Stimulated activated naive B cell treated with anti-CD40 and anti-IgM and Interleukin-4, amounts not matched to agents 10 μg/mL and 1 μg/mL and 100 μg/mL, for 72 hours (primary cell): Measurements from ENCODE around the gene MGMT.
"Not testable (repeated sequence)": the region's sequence is repeated elsewhere in the genome, so short reads cannot be mapped to it uniquely, and the experiment has no call there.

Experiments used
- ATAC-seq, 2 donors: fragments of 150-1000 bp; cut with Tn5 transposase; replicated peaks; 2 replicates each; pipeline ENCODE4 v1.10.0; 2021; ENCODE audit warnings: moderate library complexity in 1 of 2
- DNase-seq: peaks from one replicate; pipeline ENCODE4 v3.0.0; 2021
- H3K27ac Mint-ChIP-seq: one replicate; pipeline ENCODE4 v1.8.0; 2022; ENCODE audit warnings: mild to moderate bottlenecking, mixed read lengths
- H3K27me3 Mint-ChIP-seq, 2 donors: one replicate each; pipeline ENCODE4 v1.8.0; 2022; ENCODE audit warnings: mixed read lengths in 2 of 2
- H3K36me3 Mint-ChIP-seq, 2 donors: one replicate each; pipeline ENCODE4 v1.8.0; 2022; ENCODE audit warnings: mixed read lengths in 2 of 2, mild to moderate bottlenecking in 1 of 2
- H3K4me1 Mint-ChIP-seq, 2 donors: one replicate each; pipeline ENCODE4 v1.8.0; 2022; ENCODE audit warnings: mixed read lengths in 2 of 2, mild to moderate bottlenecking in 1 of 2
- H3K4me3 Mint-ChIP-seq, 2 donors: one replicate each; pipeline ENCODE4 v1.8.0; 2022; ENCODE audit warnings: mild to moderate bottlenecking in 2 of 2, mixed read lengths in 2 of 2, moderate library complexity in 1 of 2
- H3K9me3 Mint-ChIP-seq, 2 donors: one replicate each; pipeline ENCODE4 v1.8.0; 2022; ENCODE audit warnings: mixed read lengths in 2 of 2, mild to moderate bottlenecking in 1 of 2

MGMT gene

GRCh38 chr10:129466703-129467358 is at the start of gene MGMT:
MGMT (plus strand) TSS chr10:129467241.
- peak; percentile 91 for DNase-seq
- peak within 1 kb of the TSS; percentile 90 for H3K27ac Mint-ChIP-seq
- H3K4me3 Mint-ChIP-seq, result peak within 1 kb of the TSS; percentile 82 to 91
- no peaks in the 10 kb centered on the region for H3K9me3 Mint-ChIP-seq
- peak; percentile 95 to 96 for ATAC-seq
- peaks cover 10 to 31% of the 10 kb centered on the region in 2 donors for H3K4me1 Mint-ChIP-seq
- H3K36me3 Mint-ChIP-seq, result peaks cover 5 to 9% of the 10 kb centered on the region in 2 donors
- peaks cover 0 to 5% of the 10 kb centered on the region in 2 donors for H3K27me3 Mint-ChIP-seq

GRCh38 chr10:129417870-129418269 is 49.2 kb upstream of the MGMT start:
- no peaks in the 10 kb centered on the region for H3K4me1 Mint-ChIP-seq
- DNase-seq, result no peak
- no peak overlapping the region for H3K4me3 Mint-ChIP-seq
- H3K27me3 Mint-ChIP-seq, result peaks cover 0 to 7% of the 10 kb centered on the region in 2 donors
- no peak for ATAC-seq
- no peaks in the 10 kb centered on the region for H3K36me3 Mint-ChIP-seq
- H3K27ac Mint-ChIP-seq, result no peak overlapping the region
- no peaks in the 10 kb centered on the region for H3K9me3 Mint-ChIP-seq

DNA sequence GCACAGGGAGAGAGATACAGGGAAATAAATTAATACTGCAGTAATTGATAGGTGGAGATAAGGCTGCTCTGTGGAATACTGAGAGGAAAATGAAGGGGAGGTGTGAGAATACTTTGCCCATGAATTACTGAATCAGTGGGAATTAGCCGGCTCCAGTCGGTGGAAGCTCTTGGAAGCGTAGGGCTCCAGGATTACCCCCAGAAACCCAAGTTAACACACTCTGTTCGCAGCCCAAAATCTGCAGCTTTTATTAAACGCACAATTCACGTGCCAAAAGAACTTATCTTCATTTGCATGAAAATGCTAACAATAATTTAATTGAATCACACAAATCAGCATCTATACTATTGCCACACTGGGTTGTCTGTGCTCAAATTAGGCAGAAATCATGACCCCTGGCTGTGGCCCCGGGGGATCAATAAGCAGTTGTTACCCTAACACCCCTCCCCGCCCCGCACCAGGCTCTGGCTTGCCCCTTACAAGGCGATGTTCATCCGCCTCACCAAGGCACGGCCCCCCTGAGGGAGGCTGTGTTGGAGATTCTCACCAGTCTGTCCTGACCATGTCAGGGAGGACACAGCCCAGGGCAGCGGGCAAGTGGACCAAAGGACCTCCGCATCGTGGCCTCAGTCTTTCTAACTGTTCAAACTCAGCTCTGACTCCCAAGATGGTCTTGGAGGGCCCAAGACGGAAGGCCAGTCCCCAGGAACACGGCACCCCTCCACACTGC is 48.4 kb upstream of the MGMT start:
- H3K27me3 Mint-ChIP-seq, result peaks cover 0 to 8% of the 10 kb centered on the region in 2 donors

GRCh38 chr10:129419397-129419796 is 47.6 kb upstream of the MGMT start:
- peaks cover 0 to 8% of the 10 kb centered on the region in 2 donors for H3K27me3 Mint-ChIP-seq
- ATAC-seq (no peak), DNase-seq (no peak)
- H3K9me3 Mint-ChIP-seq, result no peaks in the 10 kb centered on the region
- no peak overlapping the region for H3K27ac Mint-ChIP-seq
- no peak overlapping the region for H3K4me3 Mint-ChIP-seq
- H3K4me1 Mint-ChIP-seq, result no peaks in the 10 kb centered on the region
- H3K36me3 Mint-ChIP-seq, result no peaks in the 10 kb centered on the region

More for the DNA sequence above, 48.4 kb upstream of the MGMT start:
- Mint-ChIP-seq H3K36me3 (no peaks in the 10 kb centered on the region), H3K9me3 (no peaks in the 10 kb centered on the region), H3K4me3 (no peak overlapping the region), H3K27ac (no peak overlapping the region), H3K4me1 (no peaks in the 10 kb centered on the region)
- DNase-seq (no peak), ATAC-seq (no peak)

GRCh38 chr10:129421399-129422010 is 45.5 kb upstream of the MGMT start:
- H3K4me3 Mint-ChIP-seq, result no peak overlapping the region
- no peak for ATAC-seq
- no peak for DNase-seq
- peaks cover 0 to 2% of the 10 kb centered on the region in 2 donors for H3K4me1 Mint-ChIP-seq
- no peak overlapping the region for H3K27ac Mint-ChIP-seq
- H3K9me3 Mint-ChIP-seq, result no peaks in the 10 kb centered on the region
- no peaks in the 10 kb centered on the region for H3K36me3 Mint-ChIP-seq
- H3K27me3 Mint-ChIP-seq, result peaks cover 0 to 22% of the 10 kb centered on the region in 2 donors

GRCh38 chr10:129424978-129425377 is 42.1 kb upstream of the MGMT start:
- Mint-ChIP-seq H3K36me3 (no peaks in the 10 kb centered on the region), H3K9me3 (no peaks in the 10 kb centered on the region), H3K27ac (no peak overlapping the region), H3K27me3 (peaks cover 0 to 22% of the 10 kb centered on the region in 2 donors), H3K4me1 (peaks cover 0 to 2% of the 10 kb centered on the region in 2 donors), H3K4me3 (no peak overlapping the region)
- no peak for DNase-seq
- ATAC-seq, result no peak

GRCh38 chr10:129426606-129427005 is 40.4 kb upstream of the MGMT start:
- ATAC-seq (no peak), DNase-seq (no peak)
- Mint-ChIP-seq H3K27me3 (peaks cover 0 to 21% of the 10 kb centered on the region in 2 donors), H3K36me3 (no peaks in the 10 kb centered on the region), H3K4me1 (peaks cover 0 to 2% of the 10 kb centered on the region in 2 donors), H3K9me3 (no peaks in the 10 kb centered on the region), H3K27ac (no peak overlapping the region), H3K4me3 (no peak overlapping the region)

DNA sequence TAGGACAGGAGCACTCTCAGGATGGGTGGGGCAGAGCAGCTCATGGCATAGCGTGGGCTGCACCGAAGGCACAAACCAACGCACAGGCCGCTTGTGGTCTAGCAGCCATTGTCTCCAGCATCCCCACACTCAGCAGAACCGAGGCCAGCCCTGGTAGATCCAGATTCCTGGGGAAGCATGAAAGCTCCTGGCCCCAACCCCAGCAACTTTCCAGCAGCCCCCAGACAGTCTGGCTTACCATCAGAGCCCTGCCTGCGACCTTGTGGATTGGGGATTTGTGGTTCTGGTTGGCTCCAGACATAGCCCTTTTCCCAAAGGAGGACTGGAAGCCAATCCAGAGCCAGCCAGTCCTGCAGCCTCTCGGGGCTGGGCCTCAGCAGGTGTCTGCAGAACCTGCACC is 33.8 kb upstream of the MGMT start:
- Mint-ChIP-seq H3K36me3 (no peaks in the 10 kb centered on the region), H3K4me1 (no peaks in the 10 kb centered on the region), H3K4me3 (no peak overlapping the region), H3K27me3 (peaks cover 4% of the 10 kb centered on the region in 2 donors), H3K27ac (no peak overlapping the region), H3K9me3 (no peaks in the 10 kb centered on the region)
- ATAC-seq, result no peak
- DNase-seq, result no peak

GRCh38 chr10:129435724-129436123 is 31.3 kb upstream of the MGMT start:
- H3K4me1 Mint-ChIP-seq, ATAC-seq, H3K36me3 Mint-ChIP-seq, H3K9me3 Mint-ChIP-seq, H3K27ac Mint-ChIP-seq, H3K4me3 Mint-ChIP-seq, DNase-seq: not testable (repeated sequence)
- peaks cover 13 to 14% of the 10 kb centered on the region in 2 donors for H3K27me3 Mint-ChIP-seq

DNA sequence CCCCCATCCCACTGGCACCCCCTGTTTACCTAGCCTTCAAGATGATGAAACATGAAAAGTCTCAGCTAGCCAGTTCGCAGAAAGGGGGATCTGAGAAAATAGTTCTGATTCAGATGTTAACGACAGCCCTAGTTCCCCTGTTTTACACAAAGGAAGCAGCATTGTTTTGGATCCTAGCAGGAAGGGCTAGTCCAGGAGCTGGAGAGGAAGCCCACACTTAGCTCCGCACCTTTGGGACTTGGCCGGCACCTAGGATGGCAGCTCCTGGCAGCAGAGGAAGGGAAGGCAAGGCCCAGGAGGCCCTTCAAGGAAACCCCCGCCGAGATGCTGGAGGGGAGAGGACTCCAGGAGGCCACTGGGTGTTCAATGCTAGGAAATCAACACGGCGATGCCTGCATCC is 29.0 kb upstream of the MGMT start:
- H3K27ac Mint-ChIP-seq, result no peak overlapping the region
- DNase-seq (no peak), ATAC-seq (no peak)
- no peaks in the 10 kb centered on the region for H3K9me3 Mint-ChIP-seq
- no peaks in the 10 kb centered on the region for H3K4me1 Mint-ChIP-seq
- peaks cover 14 to 15% of the 10 kb centered on the region in 2 donors for H3K27me3 Mint-ChIP-seq
- no peaks in the 10 kb centered on the region for H3K36me3 Mint-ChIP-seq
- H3K4me3 Mint-ChIP-seq, result no peak overlapping the region

GRCh38 chr10:129440247-129440646 is 26.8 kb upstream of the MGMT start:
- H3K27me3 Mint-ChIP-seq, result peaks cover 10 to 14% of the 10 kb centered on the region in 2 donors
- DNase-seq (no peak), ATAC-seq (no peak)
- H3K36me3 Mint-ChIP-seq, result no peaks in the 10 kb centered on the region
- H3K4me3 Mint-ChIP-seq, result no peak overlapping the region
- no peaks in the 10 kb centered on the region for H3K9me3 Mint-ChIP-seq
- H3K27ac Mint-ChIP-seq, result no peak overlapping the region
- no peaks in the 10 kb centered on the region for H3K4me1 Mint-ChIP-seq

DNA sequence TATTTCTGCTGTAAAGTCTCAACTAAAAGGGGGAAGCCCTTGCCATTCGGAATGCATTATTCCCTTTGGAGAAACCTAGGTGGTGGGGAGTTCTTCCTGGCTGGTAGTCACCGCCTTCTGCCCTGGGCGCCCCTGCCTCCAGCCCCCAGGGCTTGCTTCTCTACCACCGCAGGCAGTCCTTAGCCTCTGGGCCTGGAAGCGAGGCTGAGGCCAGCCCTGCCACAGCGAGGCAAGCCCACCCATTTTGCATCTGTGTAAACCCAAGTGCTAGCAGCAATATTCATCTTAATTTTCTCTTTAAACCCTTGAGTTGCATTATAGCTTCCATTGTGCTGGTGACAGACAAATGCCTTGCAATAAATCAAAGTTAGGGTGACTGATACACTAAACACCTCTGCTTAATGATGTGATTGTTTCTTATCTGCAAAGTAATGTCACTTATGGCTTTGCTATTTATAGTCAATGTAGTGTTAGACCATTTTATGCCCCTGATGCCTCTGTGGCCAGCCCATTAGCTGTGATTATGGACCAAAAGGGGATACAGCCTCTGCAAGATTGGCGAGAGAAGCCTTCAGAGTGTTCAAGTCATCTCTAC is 26.2 kb upstream of the MGMT start:
- DNase-seq (no peak), ATAC-seq (no peak)
- Mint-ChIP-seq H3K27me3 (peaks cover 10 to 14% of the 10 kb centered on the region in 2 donors), H3K27ac (no peak overlapping the region), H3K9me3 (no peaks in the 10 kb centered on the region), H3K4me3 (no peak overlapping the region), H3K36me3 (no peaks in the 10 kb centered on the region), H3K4me1 (no peaks in the 10 kb centered on the region)

DNA sequence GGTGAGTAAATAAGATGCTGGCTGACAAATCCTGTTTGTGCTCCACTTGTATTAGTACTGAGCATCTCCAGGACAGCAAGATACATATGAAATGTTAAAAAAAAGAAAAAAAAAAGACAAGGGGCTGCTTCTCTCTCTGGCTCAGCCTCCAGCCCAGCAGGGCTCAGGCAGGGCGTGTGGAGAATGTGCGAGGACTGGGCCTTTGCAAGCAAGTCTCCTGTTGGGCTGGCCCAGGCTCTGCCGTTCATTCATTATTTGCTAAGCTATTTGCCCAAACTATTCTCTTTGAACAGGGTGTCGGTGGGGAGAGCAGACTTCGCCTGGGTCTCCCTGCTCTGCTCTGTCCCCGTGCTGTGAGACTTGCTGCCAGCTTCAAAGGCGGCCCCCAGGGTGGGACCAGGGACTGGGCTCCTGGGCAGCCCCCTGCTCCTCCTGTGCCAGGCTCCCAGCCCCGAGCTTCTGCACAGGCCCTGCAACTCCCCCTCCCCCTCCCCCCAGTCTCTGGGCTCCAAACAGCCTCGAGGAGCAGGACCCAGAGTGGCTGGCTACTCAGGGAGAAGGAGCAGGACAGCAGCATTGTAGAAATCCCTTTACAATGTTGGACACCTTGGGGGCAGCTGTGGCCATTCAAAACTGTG is 25.6 kb upstream of the MGMT start:
- H3K27me3 Mint-ChIP-seq, result peaks cover 10 to 14% of the 10 kb centered on the region in 2 donors
- DNase-seq (no peak), ATAC-seq (no peak)
- no peaks in the 10 kb centered on the region for H3K4me1 Mint-ChIP-seq
- no peak overlapping the region for H3K27ac Mint-ChIP-seq
- H3K4me3 Mint-ChIP-seq, result no peak overlapping the region
- H3K36me3 Mint-ChIP-seq, result no peaks in the 10 kb centered on the region
- no peaks in the 10 kb centered on the region for H3K9me3 Mint-ChIP-seq

DNA sequence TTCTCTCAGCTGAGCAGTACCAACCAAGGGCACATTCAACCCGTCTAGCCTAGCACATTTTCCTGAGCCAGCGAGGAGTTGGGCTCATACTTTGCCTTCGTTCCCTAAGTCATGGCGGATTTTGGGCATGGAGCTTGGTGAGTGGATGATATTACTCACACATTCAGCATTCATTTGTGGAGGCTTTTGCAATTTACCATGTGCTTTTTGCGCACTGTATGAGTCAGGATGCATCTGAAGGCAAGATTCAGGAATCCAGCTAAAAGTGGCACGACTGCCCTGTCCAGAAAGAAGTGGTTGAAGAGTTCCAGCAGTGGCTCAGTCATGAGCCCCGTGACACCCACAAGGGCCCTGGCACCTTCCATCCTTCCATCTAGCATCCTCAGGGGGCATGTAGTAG is 24.2 kb upstream of the MGMT start:
- no peak overlapping the region for H3K4me3 Mint-ChIP-seq
- H3K4me1 Mint-ChIP-seq, result no peaks in the 10 kb centered on the region
- no peak overlapping the region for H3K27ac Mint-ChIP-seq
- ATAC-seq (no peak), DNase-seq (no peak)
- H3K27me3 Mint-ChIP-seq, result peaks cover 10 to 20% of the 10 kb centered on the region in 2 donors
- no peaks in the 10 kb centered on the region for H3K9me3 Mint-ChIP-seq
- no peaks in the 10 kb centered on the region for H3K36me3 Mint-ChIP-seq
